Activated naive CD8-positive, alpha-beta T cell treated with anti-CD3 and anti-CD28 coated beads, Interleukin-2, amount 50 U/mL, for 16 hours (primary cell): ENCODE measurements around the gene SLC38A10.

Experiments used
- DNase-seq: peaks from one replicate; pipeline ENCODE4 v3.0.0-alpha.2; 2020; ENCODE audit warnings: low read depth, low spot score

SLC38A10 gene

DNA sequence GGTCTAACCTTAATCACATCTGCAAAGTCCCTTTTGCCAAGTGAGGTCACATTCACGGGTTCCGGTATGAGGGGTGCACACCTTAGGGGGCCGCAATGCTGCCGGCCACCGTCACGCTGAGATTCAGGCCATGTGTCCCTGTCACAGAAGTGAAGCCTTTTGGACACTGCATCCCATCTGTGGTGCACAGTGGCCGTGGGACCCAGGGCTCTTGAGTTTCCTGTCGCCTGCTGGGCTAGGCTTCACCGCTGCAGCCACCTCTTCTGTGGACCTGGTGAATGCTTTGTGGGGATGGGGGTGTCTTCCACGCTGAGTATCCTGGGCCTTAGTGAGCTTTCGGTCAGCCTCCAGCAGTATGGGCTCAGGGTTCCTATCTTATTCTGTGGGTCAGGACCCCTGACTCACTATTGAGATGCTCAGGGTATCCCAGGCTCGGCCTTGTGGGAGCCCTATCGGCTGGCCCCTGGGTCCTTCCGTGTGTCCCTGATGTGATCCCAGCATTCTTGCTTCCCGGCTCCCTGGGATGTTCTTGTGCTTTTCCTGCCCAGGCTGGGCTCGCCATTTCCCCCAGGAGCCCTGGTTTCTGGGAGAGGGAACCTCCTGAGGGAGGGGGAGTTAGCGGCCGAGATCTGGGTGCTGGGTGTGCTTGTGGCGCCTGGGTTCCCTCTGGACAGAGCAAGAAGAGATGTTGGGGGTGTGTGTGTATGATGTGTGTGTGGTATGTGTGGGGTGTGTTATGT, 4.9 kb upstream of the SLC38A10 start:
- DNase-seq = no peak

DNA sequence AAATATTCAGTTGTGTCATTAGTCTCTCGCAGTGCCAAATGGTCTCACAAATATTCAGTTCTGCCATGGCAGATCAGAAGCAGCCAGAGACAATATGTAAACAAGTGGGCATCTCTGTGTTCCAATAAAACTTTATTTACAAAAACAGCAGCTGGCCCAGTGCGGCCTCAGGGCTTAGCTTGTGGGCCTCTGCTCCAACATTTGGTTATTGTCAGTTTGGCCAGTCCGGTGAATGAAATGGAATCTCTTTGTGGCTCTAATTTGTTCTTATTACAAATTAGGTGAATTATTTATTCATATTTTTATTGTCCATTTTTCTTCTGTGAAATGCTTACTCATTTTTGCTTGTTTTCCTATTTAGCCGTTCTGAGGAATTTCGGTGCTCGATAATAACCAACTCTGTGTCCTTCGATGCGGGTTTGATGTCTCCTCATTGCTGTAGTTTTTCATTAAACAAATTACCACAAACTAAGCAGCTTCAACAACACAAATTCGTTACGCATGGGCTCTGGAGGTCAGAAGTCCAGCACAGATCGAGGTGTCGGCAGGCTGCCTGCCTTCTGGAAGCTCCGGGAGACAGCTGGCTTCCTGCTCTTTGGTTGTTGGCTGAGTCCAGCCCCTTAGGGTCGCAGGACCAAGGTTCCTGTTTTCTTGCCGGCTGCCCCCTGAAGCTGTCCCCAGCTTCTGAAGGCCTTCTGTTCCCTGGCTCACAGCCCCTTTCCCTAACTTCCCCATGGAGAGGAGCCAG, 4.1 kb upstream of the SLC38A10 start:
- no peak for DNase-seq

DNA sequence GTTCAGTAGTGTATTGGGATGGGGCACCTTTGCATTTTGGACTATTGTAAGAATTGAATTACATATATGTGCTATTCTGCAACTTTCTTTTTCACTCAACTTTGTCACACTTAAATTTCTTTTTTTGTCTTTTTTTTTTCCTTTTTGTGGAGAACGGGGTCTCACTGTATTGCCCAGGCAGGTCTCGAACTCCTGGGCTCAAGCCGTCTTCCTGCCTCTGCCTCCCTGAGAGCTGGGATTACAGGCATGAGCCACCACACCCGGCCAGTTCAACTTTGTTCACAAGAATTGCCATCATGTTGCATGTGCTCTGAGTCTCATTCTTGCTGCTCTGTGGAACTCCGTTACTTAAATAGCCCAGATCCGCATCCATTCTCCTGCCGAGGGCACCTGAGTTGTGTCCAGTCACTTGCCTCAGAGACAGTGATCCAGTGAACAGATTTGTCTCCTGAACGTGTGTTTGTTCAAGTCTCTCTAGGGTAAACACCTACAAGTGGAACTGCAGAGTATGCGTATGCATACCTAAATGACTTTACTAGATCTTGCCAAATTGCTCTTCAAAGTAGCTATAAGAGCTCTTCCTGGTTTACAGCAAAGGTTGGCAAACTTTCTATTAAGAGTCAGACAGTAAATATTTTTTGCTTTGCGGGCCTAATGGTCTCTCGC, 3.4 kb upstream of the SLC38A10 start:
- no peak for DNase-seq

DNA sequence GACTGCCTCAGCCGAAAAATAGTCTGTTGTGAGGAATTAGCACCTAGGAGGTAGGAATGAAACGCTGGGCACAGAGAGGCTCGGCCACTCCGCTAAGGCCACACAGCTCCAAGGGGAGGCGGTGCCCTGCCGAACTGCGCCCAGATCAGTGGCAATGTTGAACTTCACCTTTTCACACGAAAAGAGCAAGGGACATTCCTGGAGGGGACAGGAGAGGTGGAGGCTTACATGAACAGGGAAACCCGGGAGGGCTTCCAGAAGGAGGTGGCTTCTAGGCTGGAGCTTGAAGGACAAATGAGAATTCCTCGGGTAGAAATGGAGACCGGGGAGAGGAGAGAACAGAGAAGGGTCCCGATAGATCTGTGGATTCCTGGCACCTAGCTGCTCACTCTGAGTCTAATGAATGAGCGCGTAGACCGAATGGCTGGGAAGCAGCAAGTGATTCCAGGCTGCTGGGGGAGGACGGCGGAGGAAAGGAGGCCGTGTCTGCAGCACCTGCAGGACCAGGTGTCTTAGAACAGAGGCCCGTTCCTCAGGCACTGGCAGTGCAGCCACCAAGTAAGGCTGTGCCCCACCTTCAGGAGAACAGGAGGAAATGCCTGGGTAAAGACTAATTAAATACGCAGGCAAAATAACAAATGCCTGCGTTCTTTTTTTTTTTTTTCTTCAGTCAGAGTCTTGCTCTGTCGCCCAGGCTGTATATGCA, 722 bp upstream of the SLC38A10 start:
- DNase-seq = no peak

DNA sequence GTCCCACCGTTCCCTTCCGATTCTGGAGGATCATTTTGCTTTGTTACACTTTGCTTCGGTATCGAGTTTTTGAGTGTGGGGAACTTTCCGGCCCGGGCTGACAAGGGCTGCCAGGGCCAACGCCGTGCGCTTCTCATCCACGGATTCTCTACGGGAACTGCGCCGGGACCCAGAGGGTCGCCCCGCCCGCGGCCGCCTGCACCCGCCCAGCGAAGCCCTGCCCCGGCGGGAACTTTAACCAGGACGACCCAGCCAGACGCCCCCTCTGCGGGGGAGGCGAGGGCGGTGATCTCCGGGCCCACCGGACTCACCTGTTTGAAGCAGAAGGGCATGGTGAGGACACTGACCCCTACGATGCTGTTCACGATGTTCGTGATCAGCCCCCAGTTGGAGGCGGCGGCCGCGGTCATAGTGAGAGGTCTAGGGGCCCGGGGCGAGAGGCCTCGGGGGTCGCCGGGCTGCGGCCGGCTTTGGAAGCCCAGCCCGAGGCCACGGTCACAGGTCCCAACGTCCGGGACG, 536 bp downstream of the SLC38A10 start:
- DNase-seq = no peak

DNA sequence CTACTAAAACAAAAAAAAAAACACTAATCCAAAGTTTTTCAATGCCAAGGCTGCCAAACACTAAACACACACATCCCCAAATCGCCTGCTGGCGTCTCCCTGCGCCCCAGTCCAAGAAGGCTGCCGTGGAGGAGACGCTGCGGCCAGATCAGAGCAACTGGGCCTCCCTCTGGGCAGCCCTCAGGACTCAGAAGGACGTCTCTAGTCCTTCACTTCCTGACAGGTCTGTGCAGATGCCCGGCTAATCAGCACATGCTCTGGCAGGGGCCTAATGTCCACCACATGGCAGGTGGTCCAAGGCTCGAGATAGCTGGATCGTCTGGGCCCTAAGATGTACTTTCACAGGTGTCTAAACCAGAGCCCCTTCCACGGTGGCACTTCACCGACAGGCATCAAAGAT, 2.7 kb downstream of the SLC38A10 start:
- DNase-seq = no peak

DNA sequence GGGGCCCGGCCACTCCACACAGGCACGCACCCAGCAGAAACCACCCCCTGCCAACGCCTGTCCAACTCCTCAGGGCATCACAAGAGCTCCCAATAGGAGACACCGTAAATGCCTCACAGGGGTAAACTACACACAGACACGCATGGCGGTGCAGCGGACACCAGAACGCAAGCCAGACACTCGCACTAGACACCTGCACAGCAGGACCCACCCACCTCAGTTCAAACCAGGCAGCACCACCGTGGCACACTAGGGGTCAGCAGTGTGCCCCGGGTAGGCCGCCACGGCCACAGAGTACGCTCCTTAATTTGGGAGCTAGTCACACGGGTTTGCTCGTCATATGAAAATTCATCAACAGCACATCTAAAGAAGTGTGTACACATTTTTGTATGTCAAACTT, 3.4 kb downstream of the SLC38A10 start:
- DNase-seq = peak; percentile 45

DNA sequence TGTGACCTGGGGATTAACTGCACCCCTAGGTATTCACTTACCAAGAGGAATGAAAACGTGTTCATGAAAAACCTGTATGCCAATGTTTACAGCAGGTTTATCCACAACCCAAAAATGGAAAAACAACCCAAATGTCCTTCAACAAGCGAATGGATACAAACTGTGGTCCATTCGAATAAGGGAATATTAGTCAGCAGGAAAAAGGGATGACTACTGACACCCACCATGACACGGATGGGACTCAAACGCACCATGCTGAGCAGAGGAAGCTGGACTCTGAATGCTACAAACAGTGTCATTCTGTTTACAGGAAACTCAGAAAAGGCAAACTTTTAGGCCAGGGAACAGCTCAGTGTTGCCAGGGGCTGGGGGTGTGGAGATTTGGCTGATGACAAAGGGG, 4.9 kb downstream of the SLC38A10 start:
- DNase-seq = no peak

DNA sequence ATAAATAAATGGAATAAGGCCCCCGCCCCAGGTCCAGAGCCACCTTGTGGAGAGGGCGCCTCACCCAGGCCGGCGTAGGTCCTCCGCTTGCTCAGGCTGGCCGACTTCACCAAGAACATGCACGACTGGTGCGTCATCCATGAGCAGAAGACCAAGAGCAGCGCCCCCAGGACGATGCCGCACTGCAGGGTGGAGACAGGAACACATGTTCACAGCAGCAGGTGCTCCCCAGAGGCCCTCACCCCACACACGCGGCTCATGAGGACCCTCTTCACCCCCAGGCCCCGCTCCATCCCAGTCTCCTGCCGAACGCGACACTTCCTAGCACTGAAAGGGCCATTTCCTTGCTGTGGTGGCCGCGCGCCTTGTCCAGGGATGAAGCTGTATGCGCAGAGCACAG, 5.5 kb downstream of the SLC38A10 start:
- no peak for DNase-seq

DNA sequence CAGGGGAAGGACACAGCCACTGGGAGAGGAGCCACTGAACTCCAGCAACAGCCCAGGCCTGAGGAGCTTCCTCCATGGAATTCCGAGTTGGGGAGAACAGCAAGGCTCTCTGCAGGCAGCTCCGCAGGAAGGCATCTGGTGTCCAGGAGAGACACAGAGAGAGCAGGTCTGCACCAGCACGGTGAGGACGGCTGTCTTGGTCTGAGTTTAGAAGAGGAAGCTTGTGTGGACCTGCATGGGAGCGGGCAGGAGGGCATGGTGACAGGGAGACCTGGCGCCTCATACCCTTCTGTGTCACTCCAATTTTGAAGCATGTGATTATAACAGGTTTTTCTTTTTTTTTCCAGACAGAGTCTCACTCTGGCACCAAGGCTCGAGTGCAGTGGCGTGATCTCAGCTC, 6.4 kb downstream of the SLC38A10 start:
- no peak for DNase-seq

DNA sequence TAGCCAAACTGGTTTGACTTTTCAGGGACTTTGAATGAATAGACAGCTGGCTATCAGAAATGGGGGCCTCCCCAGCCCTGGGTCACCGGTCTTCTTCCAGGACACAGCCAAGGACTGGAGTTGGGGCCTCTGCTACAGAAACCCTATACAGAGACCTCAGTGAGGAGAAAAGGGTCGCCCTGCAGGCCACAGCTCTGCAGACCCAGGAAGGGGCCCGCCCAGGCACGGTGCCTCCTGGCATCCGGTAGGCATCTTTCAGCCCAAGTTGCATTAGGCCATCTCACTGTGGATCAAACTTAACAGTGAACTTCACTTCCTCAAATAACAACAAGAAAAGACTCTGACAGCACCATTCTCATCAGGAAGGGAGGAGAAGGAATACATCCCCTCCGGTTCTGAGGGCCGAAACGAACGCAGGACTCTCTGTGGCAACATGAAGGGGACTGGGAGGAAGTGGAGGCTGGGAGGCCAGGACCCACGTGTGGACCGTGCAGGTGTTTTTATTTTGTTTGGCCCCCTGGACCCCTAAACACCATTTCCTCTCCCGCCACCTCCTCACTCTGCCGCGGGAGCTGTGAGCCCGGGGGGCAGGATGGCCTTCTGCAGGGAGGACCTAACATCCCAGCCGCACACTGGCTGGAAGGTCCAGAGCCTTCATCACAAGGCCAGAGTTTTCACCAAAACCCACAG, 7.2 kb downstream of the SLC38A10 start:
- DNase-seq = no peak

DNA sequence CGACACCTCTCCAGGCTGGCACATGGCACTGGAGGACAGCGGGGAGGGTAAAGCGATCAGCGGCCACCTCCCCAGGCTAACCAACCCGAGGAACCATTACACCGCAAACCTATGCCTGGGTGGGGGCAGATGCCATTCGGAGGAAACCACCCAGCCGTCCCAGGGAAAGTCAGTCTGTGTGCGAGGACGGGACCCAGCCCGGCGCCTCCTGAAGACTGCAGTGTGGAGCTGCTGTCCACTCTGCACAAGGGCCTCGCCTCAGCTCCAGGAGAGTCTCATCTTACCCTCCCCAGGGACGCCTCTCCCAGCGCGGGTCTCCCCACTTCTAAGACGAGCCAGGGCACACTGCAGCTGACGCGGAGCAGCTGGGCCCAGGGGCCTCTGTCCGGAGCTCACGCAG, 8.0 kb downstream of the SLC38A10 start:
- no peak for DNase-seq

DNA sequence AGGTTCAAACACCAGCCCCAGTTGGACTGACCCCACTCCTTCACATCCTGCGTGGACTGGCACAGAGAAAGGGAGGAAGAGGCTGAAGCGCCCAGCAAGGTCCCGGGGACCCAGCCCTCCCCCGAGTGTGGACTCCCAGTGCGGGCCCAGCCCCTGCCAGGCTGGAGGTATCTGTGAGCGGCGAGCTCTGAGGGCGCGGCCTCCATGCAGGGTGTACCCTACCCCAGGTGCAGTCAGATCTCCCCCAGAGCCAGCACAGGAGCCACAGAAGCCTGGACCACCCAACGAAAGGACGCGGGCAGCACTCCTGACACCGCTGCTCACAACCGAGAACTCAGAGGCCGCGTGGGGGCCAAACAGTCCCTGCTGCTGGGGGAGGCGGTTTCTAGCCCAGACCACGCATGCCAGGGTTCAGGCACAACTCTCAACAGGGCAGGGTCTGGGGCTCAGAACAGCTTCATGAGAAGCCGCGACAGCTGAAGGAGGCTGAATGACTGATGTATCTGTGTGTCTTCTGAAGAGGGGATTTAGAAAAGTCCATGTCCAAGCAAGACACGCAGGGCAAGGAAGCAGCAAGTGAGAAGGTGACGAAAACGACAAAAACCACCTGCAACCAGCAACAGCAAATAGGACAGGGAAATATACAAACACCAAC, 8.5 kb downstream of the SLC38A10 start:
- DNase-seq = no peak

DNA sequence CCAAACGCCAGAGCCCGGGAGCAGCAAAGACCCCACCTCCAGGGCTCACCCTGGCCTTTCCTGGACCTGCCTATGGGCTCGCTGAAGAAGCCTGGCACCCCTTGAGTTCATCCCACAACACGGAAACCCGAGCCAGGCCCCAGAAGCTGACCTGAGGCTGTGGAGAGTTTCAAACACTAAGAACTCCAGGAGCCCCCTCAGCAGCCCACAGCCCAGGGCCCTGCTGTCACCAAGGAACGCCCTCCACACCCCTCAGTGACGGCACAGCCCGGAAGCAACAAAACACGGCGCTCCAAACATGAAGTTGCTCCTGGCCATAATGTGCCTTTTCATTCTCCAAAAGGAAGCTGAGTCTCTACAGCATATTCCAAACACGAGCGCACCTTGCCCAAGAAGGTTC, 9.2 kb downstream of the SLC38A10 start:
- no peak for DNase-seq

DNA sequence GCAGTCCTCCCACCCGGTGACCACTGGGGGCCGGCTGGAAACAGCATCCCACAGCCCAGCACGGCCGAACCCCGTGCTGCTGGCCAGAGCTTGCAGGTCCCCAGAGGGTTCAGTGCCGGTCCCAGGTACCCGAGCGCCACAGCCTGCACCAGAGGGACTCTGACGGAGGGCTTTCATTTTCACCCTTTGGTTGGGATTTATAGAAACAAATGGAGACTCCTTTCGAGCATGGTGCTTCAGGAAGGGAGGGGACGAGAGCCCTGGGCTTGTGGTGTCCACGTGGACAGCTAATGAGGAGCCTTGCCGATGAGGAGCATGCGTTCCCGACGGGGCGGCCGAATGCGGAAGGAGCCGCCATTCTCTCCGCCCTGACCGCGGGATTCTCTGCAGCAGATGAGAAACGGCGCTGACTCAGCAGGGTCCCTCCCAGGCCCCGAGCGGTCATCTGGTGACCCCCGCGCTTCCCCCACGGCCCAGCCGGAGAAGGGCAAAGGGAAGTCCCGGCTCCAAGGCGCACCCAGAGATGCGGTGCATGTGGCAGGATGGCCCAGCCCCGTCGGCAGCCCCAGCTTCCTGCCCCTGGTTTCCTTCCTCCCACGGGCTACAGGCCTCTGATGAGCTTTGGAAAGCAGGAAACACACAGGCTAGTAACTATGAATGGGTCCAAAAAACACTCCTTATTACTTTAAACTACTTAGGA, 9.8 kb downstream of the SLC38A10 start:
- no peak for DNase-seq

DNA sequence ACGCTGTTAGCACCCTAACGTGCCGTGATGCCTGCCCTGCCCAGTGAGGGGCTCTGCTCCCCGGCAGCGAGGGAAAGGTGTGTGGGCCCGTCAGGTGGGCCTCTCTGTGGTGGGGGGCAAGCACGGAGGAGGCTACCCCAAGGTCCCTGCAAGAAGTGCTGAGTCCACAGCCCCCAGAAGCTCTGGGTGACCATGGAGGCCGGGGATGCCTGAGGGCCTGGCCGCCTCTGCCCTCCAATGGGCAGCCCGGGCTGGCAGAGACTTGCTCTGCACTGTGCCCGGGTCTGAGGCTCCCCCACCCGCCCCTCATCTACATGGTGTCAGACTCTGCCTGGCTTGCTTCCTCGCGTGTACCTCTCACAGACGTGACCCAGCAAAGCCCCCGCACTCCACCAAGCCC, 12.2 kb downstream of the SLC38A10 start:
- no peak for DNase-seq

DNA sequence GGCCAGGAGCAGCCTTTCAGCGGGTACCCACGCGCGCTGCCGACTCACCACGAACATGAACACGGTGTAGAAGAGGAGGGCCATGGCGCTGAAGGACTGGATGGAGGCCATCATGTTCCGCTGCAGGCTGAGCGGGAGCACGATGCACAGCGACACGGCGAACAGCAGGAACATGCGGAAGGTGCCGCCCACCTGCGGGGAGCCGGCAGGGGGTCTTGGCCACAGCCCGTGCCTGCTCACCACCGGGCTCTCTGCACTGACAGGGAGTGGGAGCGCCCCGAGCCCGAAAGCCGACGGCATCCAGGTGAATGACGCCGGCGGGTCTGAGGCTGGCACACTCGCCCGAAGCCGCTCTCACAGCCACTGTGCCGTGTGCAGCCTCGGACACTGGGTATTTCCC, 13.0 kb downstream of the SLC38A10 start:
- DNase-seq = no peak

DNA sequence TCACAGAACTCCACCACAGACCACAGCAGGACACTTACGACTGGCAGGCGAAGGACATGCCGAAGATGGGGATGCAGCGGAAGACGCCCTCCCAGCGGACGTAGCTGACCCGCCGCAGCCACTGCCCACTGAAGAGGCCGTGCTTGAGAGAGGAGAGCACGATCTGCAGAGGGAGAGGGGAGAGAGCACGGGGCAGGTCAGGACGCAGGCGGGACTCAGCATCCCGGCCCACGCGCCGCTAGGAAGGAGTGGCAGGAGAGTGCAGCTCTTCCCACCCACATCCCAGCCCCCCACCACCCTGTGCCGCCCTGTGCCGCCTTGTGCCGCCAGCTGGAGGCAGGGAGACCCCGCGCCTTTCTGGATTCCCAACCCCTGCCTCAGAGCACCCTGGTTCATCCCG, 14.5 kb downstream of the SLC38A10 start:
- DNase-seq = no peak

DNA sequence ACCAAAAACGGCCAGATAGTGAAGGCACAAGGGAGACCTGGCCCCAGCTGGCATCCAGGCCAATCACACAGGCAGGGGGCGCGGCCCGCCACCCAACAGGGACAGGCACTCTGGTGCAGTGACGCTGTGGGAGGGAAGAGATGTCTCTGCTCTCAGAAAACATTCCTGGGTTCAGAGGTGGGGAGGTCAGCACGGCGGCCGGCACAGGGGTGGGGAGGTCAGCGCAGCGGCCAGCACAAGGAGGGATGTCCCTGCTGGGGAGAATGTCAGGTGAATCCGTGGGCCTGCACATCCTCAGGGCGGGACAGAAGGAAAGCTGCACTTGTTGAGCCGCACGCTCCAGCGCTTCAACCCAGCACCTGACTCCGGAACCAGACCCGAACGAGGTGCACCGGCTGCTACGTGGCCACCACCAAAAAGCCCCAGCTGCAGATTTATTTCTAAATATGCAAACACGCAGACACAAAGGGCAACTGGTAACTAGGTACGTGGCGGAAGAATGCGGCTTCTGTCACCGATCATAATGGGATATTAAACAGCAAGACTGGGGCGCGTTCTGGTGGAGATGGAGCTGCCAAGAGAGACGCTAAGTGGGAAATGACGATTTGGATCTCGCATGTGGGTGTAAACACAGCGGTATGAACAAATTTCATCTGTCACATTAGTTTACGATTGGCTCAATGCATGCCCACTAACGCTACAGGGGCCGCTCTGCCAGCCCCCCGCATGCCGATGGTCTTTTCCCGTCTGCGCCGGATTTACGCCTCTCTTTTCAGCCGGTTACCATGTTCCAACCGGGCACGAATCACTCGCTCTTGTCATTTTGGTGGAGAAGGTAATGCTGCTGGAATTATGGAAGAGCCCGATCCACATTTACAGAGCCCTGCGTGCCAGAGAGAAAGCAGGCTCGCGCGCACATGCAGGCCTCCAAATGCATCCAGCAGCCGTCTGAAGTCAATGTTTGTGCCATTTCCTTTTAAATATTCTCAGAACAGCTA, 15.5 kb downstream of the SLC38A10 start:
- no peak for DNase-seq
